ENCODE results near the gene PIGL.

- TF ChIP-seq POLR2A (IDR thresholded peaks at IDR 0.05; ENCODE audit: low read depth, low read length) (no peak), TAF1 (IDR thresholded peaks at IDR 0.05; ENCODE audit: borderline replicate concordance, low read depth, low read length) (no peak)
Measured at GRCh38 chr17:16358394-16358793, 141.4 kb downstream of the PIGL start.
